ENCODE measurements around the gene DUSP28.

Gene DUSP28

DNA sequence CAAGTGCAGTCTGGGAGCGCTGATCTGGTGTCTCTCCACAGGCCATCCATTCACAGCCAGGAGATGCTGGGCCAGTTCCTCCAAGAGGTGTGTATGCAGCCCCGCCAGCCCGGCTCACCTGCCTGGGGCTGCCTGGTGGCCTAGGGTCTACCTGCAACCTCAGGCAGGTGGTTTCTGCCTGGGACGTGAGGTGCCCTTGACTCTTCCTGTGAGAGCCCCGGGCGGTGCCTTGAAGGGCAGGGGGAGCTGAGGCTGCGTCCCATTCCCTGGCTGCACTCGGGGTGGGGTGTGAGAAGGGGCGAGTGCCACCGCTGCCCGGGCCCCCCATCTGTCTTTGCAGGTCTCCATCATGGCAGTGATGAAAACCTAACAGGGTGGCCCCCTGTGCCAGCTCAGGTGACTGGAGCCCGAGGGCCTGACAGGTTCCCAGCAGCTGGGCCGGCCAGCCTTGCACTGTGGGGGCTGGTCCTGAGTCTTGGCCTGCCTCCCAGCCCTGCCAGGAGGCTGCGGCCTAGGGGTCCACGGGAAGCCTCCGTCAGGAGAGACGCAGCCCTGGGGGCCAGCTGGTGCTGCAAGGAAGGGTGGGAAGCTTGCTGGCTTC, 38.3 kb downstream of the DUSP28 start:
- DNase-seq (ENCODE audit: low spot score) = no peak

DNA sequence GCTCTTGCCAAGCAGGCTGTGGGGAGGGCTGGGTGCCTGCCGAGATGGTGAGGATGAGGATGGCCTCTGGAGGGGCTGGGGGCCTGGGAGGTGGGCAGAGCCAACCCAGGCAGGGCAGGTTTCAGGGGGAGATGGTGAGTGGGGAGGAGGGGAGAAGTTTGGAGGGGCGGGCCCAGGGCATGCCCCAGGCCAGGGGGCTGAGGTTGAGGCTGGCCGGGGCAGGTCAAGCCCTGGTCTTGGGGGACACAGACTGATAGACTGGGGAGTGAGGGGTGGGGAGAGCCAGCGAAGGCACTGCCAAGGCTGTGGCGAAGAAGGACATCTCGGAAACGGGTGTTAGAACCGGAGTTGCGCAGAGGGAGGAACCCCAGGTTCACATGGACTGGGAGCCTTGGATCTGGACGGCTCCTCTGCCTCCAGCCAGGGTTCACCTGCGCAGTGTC, 39.0 kb downstream of the DUSP28 start:
- DNase-seq (ENCODE audit: low spot score) = no peak

DNA sequence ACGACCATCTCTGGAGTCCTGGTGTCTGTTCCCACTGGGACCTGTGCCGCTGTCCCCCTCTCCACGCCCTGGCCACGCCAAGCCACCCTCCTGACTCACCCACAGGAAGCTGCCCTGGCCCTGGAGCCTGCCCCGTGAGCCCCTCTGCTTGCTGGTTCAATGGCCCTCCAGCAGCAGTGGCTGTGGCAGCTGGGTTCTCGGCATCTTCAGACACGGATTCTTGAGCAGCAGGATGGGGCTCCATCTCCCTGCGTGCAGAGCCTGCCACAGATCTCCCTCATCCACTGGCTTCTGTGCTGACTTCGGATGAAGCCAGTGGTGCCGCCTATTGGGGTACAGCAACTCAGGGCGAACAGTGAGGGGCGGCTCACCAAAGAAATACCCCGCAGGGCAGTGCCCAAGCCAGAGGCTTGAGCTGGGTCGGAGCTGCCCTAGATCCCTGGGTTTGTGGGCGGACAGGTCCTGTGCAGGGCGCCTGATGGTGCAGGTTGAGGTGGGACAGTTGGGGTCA, 40.3 kb downstream of the DUSP28 start:
- DNase-seq (ENCODE audit: low spot score) = no peak

DNA sequence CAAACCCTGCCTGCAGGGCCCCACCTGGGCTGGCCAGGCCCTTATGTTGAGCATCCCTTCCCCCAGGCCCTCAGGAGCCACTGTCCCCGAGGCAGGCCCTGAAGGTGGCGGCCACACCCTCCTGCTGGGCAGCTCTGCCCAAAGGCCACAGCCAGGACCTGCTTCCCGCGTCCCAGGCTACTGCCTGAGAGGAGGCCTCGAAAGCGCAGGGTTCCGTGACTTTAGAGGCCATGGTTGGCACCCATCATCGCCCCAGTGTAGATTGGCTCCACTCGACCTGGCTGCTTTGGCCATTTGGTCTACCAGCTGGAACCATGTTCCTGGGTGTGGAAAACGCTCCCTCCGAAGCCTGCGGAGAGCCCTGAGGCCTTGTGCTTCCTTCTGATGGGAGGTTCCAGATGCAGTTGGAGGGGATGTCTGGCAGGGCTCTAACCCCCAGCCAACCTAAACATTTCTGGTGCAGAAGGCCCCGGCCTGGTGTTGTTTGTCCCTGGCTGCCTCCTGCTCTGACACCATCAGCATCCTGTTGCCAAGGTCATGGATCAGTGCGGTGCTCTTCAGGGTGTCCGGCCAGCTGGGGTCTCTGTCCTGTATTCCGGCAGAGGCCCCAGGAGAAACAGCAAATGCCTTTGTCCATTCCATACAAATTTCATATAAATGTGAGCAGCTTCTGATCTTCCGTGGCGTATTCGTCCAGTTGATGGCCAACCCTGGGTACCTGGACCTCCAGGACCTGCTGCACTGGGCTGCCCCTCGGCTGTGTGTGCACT, 41.1 kb downstream of the DUSP28 start:
- DNase-seq (ENCODE audit: low spot score) = no peak

DNA sequence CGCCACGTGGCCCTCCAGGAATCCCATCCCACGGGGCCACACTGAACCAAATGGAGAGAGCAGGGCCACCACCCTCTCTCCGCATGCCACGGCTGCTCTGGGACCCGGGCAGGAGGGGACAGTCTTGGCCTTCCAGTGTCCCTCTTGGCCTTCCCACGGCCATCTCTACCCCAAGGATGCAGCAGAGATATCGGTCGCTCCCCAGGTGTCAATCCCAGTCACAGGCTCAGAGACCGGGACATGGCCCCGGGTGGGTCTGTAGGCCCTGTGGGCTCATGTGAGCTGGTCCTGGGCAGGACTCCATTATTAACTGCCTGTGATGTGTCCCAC, 41.6 kb downstream of the DUSP28 start:
- DNase-seq (ENCODE audit: low spot score) = no peak

DNA sequence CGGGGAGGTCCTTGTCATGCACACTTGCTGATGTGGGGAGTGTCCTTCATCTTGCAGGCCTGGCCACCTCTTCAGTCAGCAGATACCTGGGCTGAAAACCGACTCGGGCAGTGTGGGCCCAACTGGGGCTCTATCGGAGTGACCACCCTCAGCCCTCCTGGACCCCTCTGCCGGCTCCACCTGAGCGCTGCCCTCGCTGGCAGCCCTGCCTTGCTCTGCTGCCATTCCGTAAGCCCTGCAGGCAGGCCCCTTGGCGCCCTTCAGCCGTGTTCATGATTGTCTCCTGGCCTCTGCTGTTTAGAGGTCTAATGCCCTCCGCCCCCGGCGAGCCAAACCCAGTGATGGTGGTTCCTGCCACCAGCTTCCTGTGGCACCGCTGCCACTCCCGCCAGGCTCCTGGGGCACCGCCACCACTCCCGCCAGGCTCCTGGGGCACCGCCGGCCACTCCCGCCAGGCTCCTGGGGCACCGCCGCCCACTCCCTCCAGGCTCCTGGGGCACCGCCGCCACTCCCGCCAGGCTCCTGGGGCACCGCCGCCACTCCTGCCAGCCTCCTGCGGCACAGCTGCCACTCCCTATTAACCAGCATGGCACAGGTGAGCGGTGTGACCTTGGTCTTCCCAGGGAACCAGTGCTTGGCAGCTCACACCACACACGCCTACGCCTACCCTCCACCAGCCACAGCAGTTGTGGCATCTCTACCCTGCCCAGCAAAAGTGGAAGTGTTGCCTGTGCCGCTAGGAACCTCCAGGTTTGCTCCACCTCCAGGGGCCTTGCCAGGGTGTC, 42.3 kb downstream of the DUSP28 start:
- DNase-seq (ENCODE audit: low spot score) = no peak

DNA sequence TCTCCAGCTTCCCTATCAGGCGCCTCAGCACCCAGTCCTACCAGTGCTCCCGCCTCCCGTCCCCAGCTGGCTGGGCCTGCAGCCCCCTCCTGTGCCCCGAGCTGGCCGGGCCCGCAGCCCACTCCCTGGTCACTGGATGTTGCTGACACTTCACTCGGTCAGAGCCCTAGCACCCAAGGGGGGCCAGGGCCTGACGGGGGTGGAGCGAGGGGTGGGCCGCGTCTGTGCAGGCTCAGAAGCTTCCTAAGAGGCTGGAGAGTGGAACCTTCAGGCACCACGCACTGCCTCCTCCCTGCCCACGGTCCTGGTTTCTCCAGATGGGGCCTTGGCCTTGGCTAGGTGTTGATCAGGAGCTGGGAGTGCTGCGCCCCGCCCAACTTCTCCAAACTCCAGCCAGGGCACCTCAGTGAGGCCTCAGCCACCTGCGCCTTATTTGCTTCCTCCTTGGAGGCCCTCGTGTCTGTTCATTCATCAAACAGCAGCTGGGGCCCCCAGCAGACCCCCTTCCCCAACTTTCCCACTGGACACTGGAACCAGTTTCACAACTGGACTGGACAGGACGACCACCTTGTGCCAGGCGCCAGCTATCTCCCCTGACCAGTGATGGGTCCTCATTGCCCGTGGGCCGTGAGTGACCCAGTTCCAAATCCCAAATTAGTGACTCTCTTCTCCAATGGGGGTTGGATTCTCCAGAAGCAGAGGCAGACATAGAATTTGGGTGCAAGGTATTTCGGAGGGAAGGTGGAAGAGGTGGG, 43.1 kb downstream of the DUSP28 start:
- DNase-seq (ENCODE audit: low spot score) = no peak

DNA sequence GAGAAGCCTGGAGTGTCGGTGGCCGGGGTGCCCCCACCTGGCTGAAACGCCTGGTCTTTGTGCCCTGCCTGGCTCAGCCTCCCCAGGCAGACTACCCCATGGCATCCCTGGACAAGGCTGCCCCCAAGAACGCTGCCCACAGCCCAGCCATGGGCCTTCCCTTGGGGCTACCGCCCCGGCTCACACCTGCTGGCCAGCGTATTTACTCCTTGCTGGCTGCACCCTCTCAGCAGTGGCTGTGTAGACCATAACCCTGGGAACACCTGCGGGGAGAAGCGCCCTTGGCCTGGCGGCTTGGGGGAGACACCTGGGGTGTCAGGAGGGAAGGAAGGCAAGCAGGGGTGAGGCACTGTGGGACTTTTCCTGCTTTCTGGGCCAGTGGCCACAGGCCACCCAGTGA, 43.7 kb downstream of the DUSP28 start:
- DNase-seq (ENCODE audit: low spot score) = no peak

DNA sequence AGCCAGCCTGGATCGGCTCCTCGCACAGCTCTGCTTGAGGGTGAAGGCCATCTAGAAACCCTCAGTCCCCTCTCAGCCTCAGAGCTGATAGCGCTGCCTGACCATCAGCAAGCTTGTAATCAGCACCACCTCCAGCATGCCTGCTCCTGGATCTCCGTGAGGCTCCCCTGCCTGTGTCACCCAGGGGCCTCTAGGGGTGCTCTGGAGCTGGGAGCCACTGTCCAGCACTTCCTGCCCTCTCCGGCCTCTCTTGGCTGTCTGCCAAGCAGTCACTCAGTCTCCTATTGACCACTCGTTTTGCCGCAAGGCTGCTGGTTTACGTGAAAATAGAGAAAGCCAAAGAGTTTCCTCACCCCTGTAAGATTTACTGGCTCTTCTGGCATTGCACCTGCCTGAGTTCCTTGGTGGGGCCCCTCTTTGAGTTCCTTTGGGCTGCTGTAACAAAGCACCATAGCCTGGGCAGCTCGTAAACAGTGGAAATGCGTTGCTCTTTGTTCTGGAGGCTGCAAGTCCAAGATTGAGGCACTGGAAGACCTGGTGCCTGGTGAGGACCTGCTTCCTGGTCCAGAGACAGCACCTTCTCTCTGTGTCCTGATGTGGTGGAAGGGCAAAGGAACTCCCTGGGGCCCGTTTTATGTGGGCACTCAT, 44.3 kb downstream of the DUSP28 start:
- DNase-seq (ENCODE audit: low spot score) = no peak

DNA sequence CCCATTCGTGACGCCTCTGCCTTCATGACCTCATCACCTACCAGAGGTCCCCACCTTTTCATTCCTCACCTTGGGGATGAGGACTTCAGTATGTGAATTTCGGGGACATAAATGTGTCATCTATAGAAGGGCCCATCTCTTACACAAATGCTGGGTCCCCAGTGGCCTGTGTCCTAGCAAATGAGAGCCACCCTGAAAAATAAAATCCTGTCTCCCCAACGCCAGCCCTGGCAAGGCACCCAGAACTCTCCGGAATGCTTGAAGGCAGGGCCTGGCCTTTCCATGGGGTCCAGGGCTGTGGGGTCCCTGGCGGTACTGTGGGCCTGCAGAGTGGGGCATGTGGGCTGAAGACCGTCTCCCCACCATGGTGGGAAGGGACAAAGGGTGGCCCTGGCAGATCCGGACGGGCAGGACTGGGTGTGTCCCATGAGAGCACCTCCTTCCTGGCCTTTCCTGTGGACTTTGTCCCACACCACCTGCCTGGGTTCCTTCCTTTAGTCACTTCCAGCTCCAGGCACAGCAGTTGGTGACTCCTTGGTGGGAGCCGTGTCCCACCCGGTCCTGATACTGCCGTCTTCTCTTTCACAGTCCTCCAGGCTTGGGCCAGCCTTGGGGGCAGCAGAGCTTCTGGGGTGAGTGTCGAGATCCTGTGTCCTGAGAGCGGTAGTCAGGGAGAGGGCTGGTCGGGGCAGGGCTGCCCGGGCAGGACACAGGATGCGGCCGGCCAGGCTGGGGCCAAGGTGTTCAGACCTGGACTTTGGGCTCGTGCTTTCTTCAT, 45.0 kb downstream of the DUSP28 start:
- no peak for DNase-seq (ENCODE audit: low spot score)

DNA sequence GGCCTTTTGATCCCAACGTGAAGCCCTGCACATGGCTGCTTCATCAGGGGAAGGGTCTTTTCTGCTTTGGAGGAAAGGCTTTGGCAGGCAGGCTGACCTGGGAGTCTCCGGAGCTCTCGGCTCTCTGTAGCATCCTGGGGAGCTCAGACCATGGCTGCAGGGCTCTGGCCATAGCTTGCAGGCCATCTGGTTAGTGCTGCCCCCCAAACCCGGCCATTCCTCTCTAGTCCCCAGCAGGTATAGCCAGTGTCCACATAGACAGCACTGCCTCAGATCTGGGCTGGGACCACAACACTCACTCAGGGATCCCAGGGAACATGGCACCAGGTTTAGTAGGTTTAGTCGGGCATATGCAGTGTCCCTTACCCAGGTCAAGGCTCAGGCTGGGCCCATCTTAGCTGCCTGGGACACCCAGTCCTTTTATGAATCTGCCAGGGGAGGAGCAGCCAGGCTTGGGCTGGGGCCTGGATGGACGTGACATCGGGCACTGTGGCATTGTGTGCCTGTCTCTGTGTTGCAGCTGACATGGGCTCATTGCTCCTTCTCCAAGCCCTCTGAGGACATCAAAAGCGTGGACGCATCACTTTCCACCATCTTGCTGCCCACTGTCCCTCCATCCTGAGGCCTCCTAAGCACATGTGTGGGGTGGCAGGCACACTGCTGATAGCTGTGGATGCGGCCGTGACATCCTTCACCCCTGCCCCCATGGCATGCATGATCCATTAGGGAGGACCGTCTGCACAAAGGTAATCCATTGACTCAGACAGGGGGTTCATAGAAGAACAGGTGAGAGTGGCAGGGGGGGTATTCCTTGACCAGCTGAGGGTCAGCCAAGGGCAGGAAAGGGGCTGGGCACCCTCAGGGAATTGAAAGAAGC, 45.9 kb downstream of the DUSP28 start:
- no peak for DNase-seq (ENCODE audit: low spot score)

DNA sequence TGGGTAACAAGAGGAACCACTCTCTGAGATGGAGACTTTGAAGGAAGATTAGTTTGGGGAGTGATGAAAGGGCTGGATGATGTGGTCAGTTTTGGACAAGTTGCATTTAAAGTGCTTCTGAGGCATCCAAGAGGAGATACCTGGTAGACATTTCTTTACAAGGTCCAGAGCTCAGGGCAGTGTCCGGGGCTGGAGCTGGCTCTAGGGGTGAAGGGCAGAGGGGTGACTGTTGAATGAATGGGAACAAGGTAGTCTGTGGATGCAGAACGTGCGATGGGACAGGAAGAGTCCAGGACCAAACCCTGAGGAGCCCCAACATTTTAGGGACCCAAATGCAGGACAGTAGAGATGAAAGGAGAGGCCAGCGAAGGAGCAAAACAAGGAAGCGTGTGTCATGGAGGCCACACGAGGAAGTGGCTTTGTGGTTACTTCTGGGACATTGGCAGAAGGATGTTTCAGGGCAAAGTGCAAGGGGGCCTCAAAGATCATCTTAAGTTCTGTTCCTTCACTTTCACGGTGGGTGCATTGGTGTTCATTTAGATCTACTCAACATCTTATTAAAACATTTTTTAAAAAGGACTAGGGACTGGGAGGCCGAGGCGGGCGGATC, 51.5 kb downstream of the DUSP28 start:
- no peak for DNase-seq (ENCODE audit: low spot score)

Measured in left forelimb (tissue), 1 donor.